ENCODE results near the gene APLP1. TPM values are rescaled to one million over a fixed set of nuclear protein-coding genes. Genes with fewer than 3 reads are reported as not detected.

APLP1 gene
- total and polyA plus RNA-seq, 2 of the 4 experiments (the other 2 are of a cell fraction), result 4.7 to 41.0 TPM

GRCh38 chr19:35890113-35890650 is 21.8 kb downstream of the APLP1 start:
- ATAC-seq (ENCODE audit: low read depth), result no peak
- no peak for DNase-seq
- H4K20me1 ChIP-seq (ENCODE audit: insufficient read depth, low read length), result no peaks in the 10 kb centered on the region
- dilution Hi-C loops (cut with HindIII; ENCODE audit: low sequenced_read_pairs, unreplicated experiment), result no loop called here
- no peak overlapping the region for H3K4me2 ChIP-seq (ENCODE audit: low read depth, low read length)
- no peak overlapping the region for H3K27ac ChIP-seq (ENCODE audit: insufficient read depth, low read length)
- H2AFZ ChIP-seq (replicated peaks; ENCODE audit: low read length, poor library complexity), result no peak overlapping the region
- no peak overlapping the region for H2BK120ac ChIP-seq (ENCODE audit: low read depth, low read length)
- no peak overlapping the region for H3K23ac ChIP-seq (ENCODE audit: low read depth, low read length)
- CTCF ChIA-PET, result no interaction called here
- no peaks in the 10 kb centered on the region for H3K4me1 ChIP-seq (ENCODE audit: control insufficient read depth, insufficient read depth, low read length)
- peaks cover 2 to 8% of the 10 kb centered on the region in 2 experiments; a peak in 1 of 4 replicates for H3K79me1 ChIP-seq (ENCODE audit: low read depth in 1 of 2, low read length in 2 of 2)
- TF ChIP-seq POLR2A (IDR thresholded peaks at IDR 0.05; ENCODE audit: low read depth, low read length) (no peak), USF2 (IDR thresholded peaks at IDR 0.05; ENCODE audit: low read depth, low read length) (no peak), RFX5 (IDR thresholded peaks at IDR 0.05; ENCODE audit: low read depth, low read length) (no peak), FOS (IDR thresholded peaks at IDR 0.05; ENCODE audit: low read depth, low read length) (no peak), RCOR1 (IDR thresholded peaks at IDR 0.05; ENCODE audit: insufficient replicate concordance, low read length) (no peak), SMC3 (IDR thresholded peaks at IDR 0.05; ENCODE audit: low read depth, low read length) (no peak), CHD1 (IDR thresholded peaks at IDR 0.05; ENCODE audit: low read depth, low read length) (no peak), MXI1 (IDR thresholded peaks at IDR 0.05; ENCODE audit: borderline replicate concordance, low read depth, low read length) (no peak), CEBPB (IDR thresholded peaks at IDR 0.05; ENCODE audit: low read depth, low read length) (no peak), MAZ (IDR thresholded peaks at IDR 0.05; ENCODE audit: borderline replicate concordance, low read depth, low read length) (no peak), NFE2L2 (IDR thresholded peaks at IDR 0.05; ENCODE audit: low read depth, low read length) (no peak), MAFK (IDR thresholded peaks at IDR 0.05; ENCODE audit: low read depth, low read length) (no peak), CTCF (conservative IDR thresholded peaks at IDR 0.05; ENCODE audit: low read depth, low read length) (no peak), ELK1 (IDR thresholded peaks at IDR 0.05; ENCODE audit: borderline replicate concordance, low read depth, low read length) (no peak), RAD21 (IDR thresholded peaks at IDR 0.05; ENCODE audit: low read length) (no peak), BHLHE40 (IDR thresholded peaks at IDR 0.05; ENCODE audit: low read depth, low read length) (no peak)
- in situ Hi-C loops (cut with MboI; ENCODE audit: low sequenced_read_pairs), result no loop called here
- H4K8ac ChIP-seq (ENCODE audit: low read depth in 2 of 2, low read length in 2 of 2), result no peak overlapping the region
- no peak overlapping the region for H2BK20ac ChIP-seq (ENCODE audit: low read depth, low read length)
- WGBS, 2 experiments (ENCODE audit: extremely low coverage in 2 of 2, insufficient read length in 1 of 2), result 93% methylated on average over 3 of the region's 13 CpGs; no CpG with 5 or more reads in 1 of the 2 experiments
- H3K4me3 ChIP-seq (ENCODE audit: insufficient read depth, low read depth, low read length), result no peak overlapping the region
- H3K14ac ChIP-seq (replicated peaks; ENCODE audit: low read depth, low read length), result no peak overlapping the region
- H4K91ac ChIP-seq (ENCODE audit: insufficient read depth, low read depth, low read length), result no peak overlapping the region
- no peak overlapping the region for H2AK9ac ChIP-seq (replicated peaks; ENCODE audit: low read depth, low read length, poor library complexity)
- H3K4ac ChIP-seq (ENCODE audit: low read depth, low read length), result no peak overlapping the region
- H3K9me1 ChIP-seq (ENCODE audit: insufficient read depth, low read length), result no peaks in the 10 kb centered on the region; the same call in 1 of the 2 replicates
- H2AK5ac ChIP-seq (ENCODE audit: low read depth, low read length), result no peak overlapping the region
- no peak overlapping the region for H2BK5ac ChIP-seq (ENCODE audit: low read depth, low read length, poor library complexity, severe bottlenecking)
- H3K56ac ChIP-seq (ENCODE audit: extremely low read depth, insufficient read depth, low read length), result no peak overlapping the region
- no peak overlapping the region for H3K9ac ChIP-seq (ENCODE audit: low read depth, low read length)
- BruUV-seq (replicated peaks), result no TSS peak
- intact Hi-C loops (cut with micrococcal nuclease), result no loop called here
- no peak overlapping the region for H4K5ac ChIP-seq (ENCODE audit: low read depth, low read length)
- no peaks in the 10 kb centered on the region for H3K27me3 ChIP-seq (ENCODE audit: control insufficient read depth, insufficient read depth, low read length)
- no peak overlapping the region for H2BK15ac ChIP-seq (ENCODE audit: low read depth, low read length)
- POLR2A ChIA-PET (ENCODE audit: unreplicated experiment), result no interaction called here
- H3K9me3 ChIP-seq (ENCODE audit: control insufficient read depth, insufficient read depth, low read length), result no peaks in the 10 kb centered on the region
- peaks cover 36% of the 10 kb centered on the region for H3K36me3 ChIP-seq (ENCODE audit: control insufficient read depth, insufficient read depth, low read length)
- H3K18ac ChIP-seq (ENCODE audit: low read depth, low read length), result no peak overlapping the region

All from IMR-90 (cell line).